ENCODE data around the gene INAVA. TPM values are rescaled to one million over a fixed set of nuclear protein-coding genes. Genes with fewer than 3 reads are reported as not detected.
"Not testable (repeated sequence)": the region's sequence is repeated elsewhere in the genome, so short reads cannot be mapped to it uniquely, and the experiment has no call there.

Gene INAVA
- total and polyA plus RNA-seq, 2 donors (not counting 1 experiment from before 2014, with no cell fraction given) = 0.02 TPM; not detected in 1

GRCh38 chr1:200931776-200932175 lies 37.1 kb downstream of the INAVA start:
- peaks cover 12% of the 10 kb centered on the region for H3K27me3 ChIP-seq (ENCODE audit: control insufficient read depth, insufficient read depth, low read length)
- no peak overlapping the region for H3K9ac ChIP-seq (ENCODE audit: insufficient read depth, low read length)
- H4K20me1 ChIP-seq (ENCODE audit: control insufficient read depth, extremely low read depth, insufficient read depth, low read length) = no peaks in the 10 kb centered on the region
- no peak overlapping the region for H2AFZ ChIP-seq (ENCODE audit: low read length)
- no peaks in the 10 kb centered on the region for H3K36me3 ChIP-seq (ENCODE audit: control insufficient read depth, insufficient read depth, low read length)
- TF ChIP-seq EZH2 (IDR thresholded peaks at IDR 0.05; ENCODE audit: low read length, missing control alignments) (no peak), CTCF (conservative IDR thresholded peaks at IDR 0.05 in 1 of 2, IDR thresholded peaks at IDR 0.05 in 1 of 2; ENCODE audit: low read depth in 1 of 2, low read length in 2 of 2) (no peak)
- H3K4me3 ChIP-seq (replicated peaks in 1 of 4; ENCODE audit: control extremely low read depth in 1 of 4, insufficient read depth in 1 of 4, low read depth in 3 of 4, low read length in 4 of 4) = no peak overlapping the region
- H3K9me3 ChIP-seq (ENCODE audit: control insufficient read depth, insufficient read depth, low read depth, low read length) = no peaks in the 10 kb centered on the region
- H3K4me2 ChIP-seq (ENCODE audit: extremely low read depth, insufficient read depth, low read length) = no peak overlapping the region
- H3K79me2 ChIP-seq (ENCODE audit: control insufficient read depth, insufficient read depth, low read length) = no peaks in the 10 kb centered on the region
- DNase-seq (ENCODE audit: low read depth in 2 of 2) = no peak
- no peak overlapping the region for H3K27ac ChIP-seq (ENCODE audit: insufficient read depth, low read length)
- H3K4me1 ChIP-seq (ENCODE audit: control insufficient read depth, extremely low read depth, insufficient read depth, low read length) = no peaks in the 10 kb centered on the region

- no peaks in the 10 kb centered on the region for H3K79me2 ChIP-seq (ENCODE audit: control insufficient read depth, insufficient read depth, low read length)
- peaks cover 4% of the 10 kb centered on the region for H3K27me3 ChIP-seq (ENCODE audit: control insufficient read depth, insufficient read depth, low read length)
- H3K4me1 ChIP-seq (ENCODE audit: control insufficient read depth, extremely low read depth, insufficient read depth, low read length) = no peaks in the 10 kb centered on the region
- no peak overlapping the region for H3K9ac ChIP-seq (ENCODE audit: insufficient read depth, low read length)
- no peak for DNase-seq (ENCODE audit: low read depth in 2 of 2)
- no peak overlapping the region for H3K4me2 ChIP-seq (ENCODE audit: extremely low read depth, insufficient read depth, low read length)
- H3K36me3 ChIP-seq (ENCODE audit: control insufficient read depth, insufficient read depth, low read length) = no peaks in the 10 kb centered on the region
- no peaks in the 10 kb centered on the region for H3K9me3 ChIP-seq (ENCODE audit: control insufficient read depth, insufficient read depth, low read depth, low read length)
- TF ChIP-seq EZH2 (IDR thresholded peaks at IDR 0.05; ENCODE audit: low read length, missing control alignments) (no peak), CTCF (conservative IDR thresholded peaks at IDR 0.05 in 1 of 2, IDR thresholded peaks at IDR 0.05 in 1 of 2; ENCODE audit: low read depth in 1 of 2, low read length in 2 of 2) (no peak)
- H4K20me1 ChIP-seq (ENCODE audit: control insufficient read depth, extremely low read depth, insufficient read depth, low read length) = no peaks in the 10 kb centered on the region
- H3K27ac ChIP-seq (ENCODE audit: insufficient read depth, low read length) = no peak overlapping the region
- H3K4me3 ChIP-seq (replicated peaks in 1 of 4; ENCODE audit: control extremely low read depth in 1 of 4, insufficient read depth in 1 of 4, low read depth in 3 of 4, low read length in 4 of 4) = no peak overlapping the region
- H2AFZ ChIP-seq (ENCODE audit: low read length) = no peak overlapping the region
Measured at GRCh38 chr1:200934676-200935245, 40.1 kb downstream of the INAVA start.

- not testable (repeated sequence) for H3K4me3 ChIP-seq (replicated peaks in 1 of 4; ENCODE audit: control extremely low read depth in 1 of 4, insufficient read depth in 1 of 4, low read depth in 3 of 4, low read length in 4 of 4); H3K9me3 ChIP-seq (ENCODE audit: control insufficient read depth, insufficient read depth, low read depth, low read length); H3K9ac ChIP-seq (ENCODE audit: insufficient read depth, low read length)
Measured at GRCh38 chr1:200935286-200935962, 40.7 kb downstream of the INAVA start.

More at GRCh38 chr1:200935286-200935962, 40.7 kb downstream of the INAVA start:
- H2AFZ ChIP-seq (ENCODE audit: low read length); H3K27me3 ChIP-seq (ENCODE audit: control insufficient read depth, insufficient read depth, low read length); H3K27ac ChIP-seq (ENCODE audit: insufficient read depth, low read length); H3K36me3 ChIP-seq (ENCODE audit: control insufficient read depth, insufficient read depth, low read length); H3K4me2 ChIP-seq (ENCODE audit: extremely low read depth, insufficient read depth, low read length); H4K20me1 ChIP-seq (ENCODE audit: control insufficient read depth, extremely low read depth, insufficient read depth, low read length); H3K79me2 ChIP-seq (ENCODE audit: control insufficient read depth, insufficient read depth, low read length); H3K4me1 ChIP-seq (ENCODE audit: control insufficient read depth, extremely low read depth, insufficient read depth, low read length); DNase-seq (ENCODE audit: low read depth in 2 of 2): not testable (repeated sequence)
